Heart right ventricle (tissue), 16 donors: ENCODE results near the gene ILDR2. TPM values are rescaled to one million over a fixed set of nuclear protein-coding genes. Genes with fewer than 3 reads are reported as not detected.

ENCODE experiments used
- ATAC-seq, 8 donors: fragments of 200-7000 bp; cut with Tn5 transposase; one replicate each; pipeline ENCODE4 v1.9.1; 2020; ENCODE audit warnings: mild to moderate bottlenecking in 8 of 8, moderate library complexity in 8 of 8, moderate number of reproducible peaks in 1 of 8
- DNase-seq, 2 donors: peaks; one replicate each; pipeline ENCODE4 v3.0.0-alpha.2; 2020
- H3K27ac ChIP-seq, 10 donors: fragments of 200-600 bp; sonication (generic) in 2 of 10; one replicate each; pipeline versions ENCODE4 v1.5.0 to v1.8.0; 2020 to 2022; ENCODE audit warnings: mild to moderate bottlenecking in 3 of 10
- H3K27me3 ChIP-seq, 7 donors: fragments of 200-600 bp; one replicate each; pipeline ENCODE4 v1.8.0; 2021 to 2022; ENCODE audit warnings: mild to moderate bottlenecking in 2 of 7
- H3K36me3 ChIP-seq, 9 donors: fragments of 200-600 bp; sonication (generic) in 1 of 9; one replicate each; pipeline versions ENCODE4 v1.5.0 to v1.8.0; 2020 to 2022; ENCODE audit warnings: mild to moderate bottlenecking in 2 of 9
- H3K4me1 ChIP-seq, 9 donors: fragments of 200-600 bp; sonication (generic) in 1 of 9; one replicate each; pipeline versions ENCODE4 v1.5.0 to v1.8.0; 2020 to 2022; ENCODE audit warnings: mild to moderate bottlenecking in 4 of 9
- H3K4me3 ChIP-seq, 10 donors: fragments of 200-600 bp; sonication (generic) in 2 of 10; one replicate each; pipeline versions ENCODE4 v1.5.0 to v1.8.0; 2020 to 2022; ENCODE audit warnings: mild to moderate bottlenecking in 7 of 10, moderate library complexity in 2 of 10
- H3K9me3 ChIP-seq, 11 donors: fragments of 200-600 bp in 10 of 11; sonication (generic) in 2 of 11; one replicate each; pipeline versions ENCODE4 v1.5.0 to v1.8.0; 2013 to 2022; ENCODE audit warnings: mild to moderate bottlenecking in 2 of 11, control low read depth in 1 of 11, moderate library complexity in 1 of 11
- CTCF ChIP-seq, 9 donors: fragments of 200-600 bp; sonication (generic) in 2 of 9; IDR thresholded peaks; one replicate each; pipeline versions ENCODE4 v1.5.0 to v1.8.0; 2021 to 2022; ENCODE audit warnings: antibody characterized with exemption in 9 of 9, mild to moderate bottlenecking in 5 of 9, moderate library complexity in 1 of 9
- WGBS, 2 donors: extraction: QIAGEN DNeasy Blood & Tissue Kit; methylation state at CpG; one replicate each; pipeline ENCODE4 v1.1.7; 2013; ENCODE audit warnings: inconsistent platforms in 1 of 2; 5-methylcytosine and 5-hydroxymethylcytosine counted together
- intact Hi-C, 10 donors: fragments of 100-400 bp; cut with DNase I; formaldehyde crosslinking; loops; one replicate each; pipeline versions ENCODE4 v1.11.1 to v1.14.2; 2022
- polyA plus RNA-seq, 2 donors: library from polyadenylated mRNA; stranded (reverse); fragments of 200-250 nt; gene quantifications; one replicate each; pipeline ENCODE4 v1.2.3, GENCODE V29; 2013
- total RNA-seq, 10 donors: library from RNA; stranded (reverse); fragmentation: NEBNext Ultra II Directional in 3 of 10; extraction: Animal tissue kit (Norgen Biotek cat#: 25700) in 3 of 10; gene quantifications; one replicate each; pipeline versions ENCODE4 v1.2.1 to v1.2.4, GENCODE V29; 2021 to 2023
- donor health status: Arrhythmogenic right ventricular cardiomyopathy.
- donor health status: ischemic (EF 13 %, LVEDD 7.1; RV severe dilation, severe dysfunction).
- donor health status: healthy with polysubstance abuse.
- donor health status: DM: no; HTN: yes; CAD: no.
- donor health status: DM: no; HTN: no; CAD: no.
- donor health status: ischemic (EF 25% LVEDD 6.9; RV normal size, moderate dysfunction).
- donor health status: ischemic (EF 25% LVEDD 5.7; RV mildly dilated, moderate dysfunction).
- donor health status: healthy.
- donor health status: DM: yes; HTN: yes; CAD: no.
- donor health status: Ischemic cardiomyopathy.
- donor health status: ischemic (EF 35%, LVEDD 5.7; RV mildly dilated, moderate dysfunction).
- donor health status: nonischemic (EF 11% LVEDD 7.7; RV severe dilation, severe dysfunction).
- donor health status: DM: yes; HTN: yes; CAD: no.
- donor health status: PGD.
- donor health status: ischemic (EF 29% LVEDD 5.4; RV normal size, mild dysfunction).
- donor health status: nonischemic (EF 23%, LVEDD 6.1; RV moderate dilation, normal function).

Gene ILDR2
- total and polyA plus RNA-seq, 12 donors = 0.29 to 12.6 (median 4.9) TPM

- intact Hi-C loops = loop anchor here in 3 of 10 donors (5.0 to 10.0 kb wide), 3 partner anchors 64 to 78 kb away; no protein-coding TSS in a partner anchor
- H3K27ac ChIP-seq = no peak overlapping the region
- DNase-seq (no peak), ATAC-seq (no peak)
- TF ChIP-seq CTCF (IDR thresholded peaks at IDR 0.05) = no peak
- 32 to 59% methylated on average over 1 of the region's 1 CpG for WGBS, 2 donors
- H3K27me3 ChIP-seq = peaks cover 0 to 36% (median 12%) of the 10 kb centered on the region in 7 donors
- H3K4me3 ChIP-seq = no peak overlapping the region
- H3K4me1 ChIP-seq = peaks cover 0 to 19% (median 9%) of the 10 kb centered on the region in 9 donors
- H3K9me3 ChIP-seq = no peaks in the 10 kb centered on the region
- no peaks in the 10 kb centered on the region for H3K36me3 ChIP-seq
Observed at GRCh38 chr1:166978821-166979220, 3.5 kb upstream of the ILDR2 start.

DNA sequence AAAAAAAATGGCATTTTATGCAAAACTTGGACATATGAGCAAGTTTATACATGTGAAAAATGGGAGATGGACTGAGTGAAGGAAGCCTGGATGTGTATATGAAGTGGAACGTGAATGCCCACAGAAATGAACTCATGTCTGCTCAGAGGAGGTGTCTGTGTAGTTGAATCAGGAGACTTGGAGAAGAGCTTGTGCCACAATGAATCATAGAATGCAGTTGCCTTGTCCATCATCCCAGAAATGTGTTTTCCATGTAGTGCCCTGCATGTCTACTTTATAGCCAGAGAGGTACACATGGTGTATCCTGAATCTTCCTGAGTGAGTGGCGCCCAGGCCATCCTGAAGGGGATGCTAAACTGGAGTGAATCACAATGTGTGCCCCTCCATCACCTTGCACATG, 2.6 kb upstream of the ILDR2 start:
- H3K27me3 ChIP-seq = peaks cover 0 to 45% (median 20%) of the 10 kb centered on the region in 7 donors
- no peak overlapping the region for H3K4me3 ChIP-seq
- H3K36me3 ChIP-seq = no peaks in the 10 kb centered on the region
- intact Hi-C loops = loop anchor here in 3 of 10 donors (5.0 to 10.0 kb wide), 3 partner anchors 63 to 79 kb away; no protein-coding TSS in a partner anchor
- TF ChIP-seq CTCF (IDR thresholded peaks at IDR 0.05) = no peak
- H3K9me3 ChIP-seq = no peaks in the 10 kb centered on the region
- ATAC-seq (no peak), DNase-seq (no peak)
- 90 to 95% methylated on average over 2 of the region's 2 CpGs for WGBS, 2 donors
- peaks cover 0 to 19% (median 9%) of the 10 kb centered on the region in 9 donors for H3K4me1 ChIP-seq
- no peak overlapping the region for H3K27ac ChIP-seq

DNA sequence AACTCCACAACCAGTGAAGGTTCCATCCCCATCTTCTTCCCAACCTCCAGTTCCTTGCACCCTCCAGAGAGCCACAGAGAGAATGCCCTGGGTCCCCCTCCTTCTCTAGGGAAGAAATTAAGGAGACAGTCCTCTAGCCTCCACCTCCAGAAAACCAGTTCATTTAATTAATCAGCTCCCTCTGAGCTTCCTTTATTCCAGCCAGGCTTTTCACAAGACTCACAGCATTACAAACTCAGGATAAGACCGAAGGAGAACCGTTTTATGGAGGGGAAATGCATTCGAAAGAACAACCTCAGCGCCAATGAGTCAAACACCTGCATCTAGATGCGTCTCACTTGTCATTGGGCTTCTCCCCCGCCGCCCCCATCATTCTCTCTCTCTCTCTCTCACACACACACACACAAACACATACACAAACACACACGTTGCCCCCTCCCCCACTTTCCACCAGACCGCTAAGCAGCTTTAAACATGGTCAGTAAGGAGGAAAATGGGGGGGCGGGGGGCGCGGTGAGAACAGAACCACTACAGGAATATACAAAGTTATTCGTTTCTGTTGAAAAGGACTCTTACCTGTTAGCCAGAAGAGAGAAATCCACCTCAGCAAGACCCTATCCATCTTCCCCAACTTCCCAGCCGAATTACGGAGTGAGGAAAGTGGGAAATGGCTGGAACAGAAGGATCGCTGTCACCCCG, 544 bp downstream of the ILDR2 start:
- peak in 2 of 8 donors; percentile 21 to 29 for ATAC-seq

DNA sequence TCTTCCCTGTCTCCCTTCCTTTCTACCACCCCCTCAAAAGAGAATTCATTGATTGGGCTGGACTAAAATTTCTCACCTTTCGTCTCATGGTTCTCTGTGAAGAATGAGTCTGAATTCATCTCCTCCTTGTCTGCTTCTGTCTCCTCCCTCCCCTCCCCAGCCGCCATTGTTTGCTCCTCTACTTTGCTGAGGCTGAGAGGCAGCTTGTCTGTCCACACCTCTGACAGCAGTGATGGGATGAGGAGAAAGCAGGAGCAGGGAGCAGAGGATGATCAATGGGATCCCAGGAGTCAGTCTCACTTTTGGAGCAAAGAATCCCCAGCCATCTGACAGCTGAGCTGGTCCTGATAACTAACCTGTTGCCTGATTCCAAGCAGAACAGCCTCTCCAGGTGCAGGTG, 2.5 kb downstream of the ILDR2 start:
- WGBS, 2 donors = 34 to 47% methylated on average over 2 of the region's 2 CpGs
- H3K36me3 ChIP-seq = no peaks in the 10 kb centered on the region
- no peak for TF ChIP-seq CTCF (IDR thresholded peaks at IDR 0.05)
- DNase-seq = no peak
- H3K4me3 ChIP-seq = no peak overlapping the region
- intact Hi-C loops = loop anchor here in 3 of 10 donors (5.0 to 10.0 kb wide), 3 partner anchors 51 to 82 kb away; no protein-coding TSS in a partner anchor
- H3K9me3 ChIP-seq = no peaks in the 10 kb centered on the region
- H3K27ac ChIP-seq = no peak overlapping the region
- H3K27me3 ChIP-seq = peaks cover 0 to 69% (median 41%) of the 10 kb centered on the region in 7 donors
- ATAC-seq = no peak
- peaks cover 0 to 19% (median 9%) of the 10 kb centered on the region in 9 donors for H3K4me1 ChIP-seq

More for the DNA sequence above, 544 bp downstream of the ILDR2 start:
- Histone ChIP-seq H3K4me3 (peak overlapping the region in 9 of 10 donors; percentile 39 to 72 (median 54)), H3K4me1 (peaks cover 0 to 19% (median 9%) of the 10 kb centered on the region in 9 donors), H3K27ac (peak overlapping the region in 2 of 10 donors; percentile 30 to 48), H3K36me3 (no peaks in the 10 kb centered on the region), H3K9me3 (no peaks in the 10 kb centered on the region), H3K27me3 (peaks cover 0 to 73% (median 38%) of the 10 kb centered on the region in 7 donors)
- intact Hi-C loops = loop anchor here in 3 of 10 donors (5.0 to 10.0 kb wide), 4 partner anchors 52 to 83 kb away; no protein-coding TSS in a partner anchor
- TF ChIP-seq CTCF (IDR thresholded peaks at IDR 0.05) = no peak
- WGBS, 2 donors = 2 to 3% methylated on average over 17 of the region's 17 CpGs
- DNase-seq = no peak
